Left ventricle myocardium inferior (tissue), 1 donor: Measurements from ENCODE around the gene SRPK1. TPM values are rescaled to one million over a fixed set of nuclear protein-coding genes. Genes with fewer than 3 reads are reported as not detected.
"Not testable (repeated sequence)": the region's sequence is repeated elsewhere in the genome, so short reads cannot be mapped to it uniquely, and the experiment has no call there.

Experiments
- DNase-seq: peaks from one replicate; pipeline ENCODE4 v3.0.0-alpha.2; 2020
- H3K27ac ChIP-seq: fragments of 200-600 bp; replicated peaks from 2 replicates; pipeline ENCODE4 v1.8.0; 2021
- H3K27me3 ChIP-seq: fragments of 200-600 bp; 2 replicates; pipeline ENCODE4 v1.8.0; 2021; ENCODE audit warnings: low read depth
- H3K36me3 ChIP-seq: fragments of 200-600 bp; 2 replicates; pipeline ENCODE4 v1.8.0; 2021
- H3K4me1 ChIP-seq: fragments of 200-600 bp; 2 replicates; pipeline ENCODE4 v1.8.0; 2021
- H3K4me3 ChIP-seq: fragments of 200-600 bp; 2 replicates; pipeline ENCODE4 v1.8.0; 2021; ENCODE audit warnings: mild to moderate bottlenecking, moderate library complexity
- H3K9me3 ChIP-seq: fragments of 200-600 bp; replicated peaks from 2 replicates; pipeline ENCODE4 v1.8.0; 2021
- intact Hi-C: fragments of 100-400 bp; cut with micrococcal nuclease; formaldehyde crosslinking; loops from one replicate; pipeline ENCODE4 v1.11.0; 2022
- total RNA-seq: library from RNA; stranded (reverse); fragmentation: NEBNext Ultra II Directional; extraction: Animal tissue kit (Norgen Biotek cat#: 25700); gene quantifications from one replicate; pipeline ENCODE4 v1.2.1, GENCODE V29; 2021
- TF ChIP-seq, protein P1 (sequence below): fragments of 200-600 bp; IDR thresholded peaks from 2 replicates; pipeline ENCODE4 v1.8.0; 2021; ENCODE audit warnings: antibody characterized with exemption, mild to moderate bottlenecking, borderline replicate concordance
- donor health status: DM: no; HTN: yes; CAD: no; lungs with severe emphysema.

SRPK1 gene
- total RNA-seq, 1 donor from 2014 or later, result 18.4 TPM

DNA sequence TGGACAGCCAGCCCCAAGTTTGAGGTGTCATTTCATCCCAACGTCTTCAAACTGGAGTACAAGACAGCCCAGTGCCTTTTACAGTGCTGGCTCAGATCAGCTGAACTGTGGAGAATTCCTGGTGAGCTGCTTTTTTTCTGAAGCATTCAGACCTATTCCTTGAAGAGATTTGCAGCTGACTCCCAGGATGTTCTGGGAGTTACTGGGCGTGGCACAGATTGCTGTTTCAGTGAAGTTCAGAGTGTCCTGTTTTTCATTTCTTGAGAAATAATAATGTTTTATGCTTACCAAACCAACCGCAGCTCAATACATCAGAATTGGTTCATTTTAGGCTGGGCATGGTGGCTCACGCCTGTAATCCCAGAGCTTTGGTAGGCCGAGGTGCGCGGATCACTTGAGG, 33.4 kb upstream of the SRPK1 start:
- Histone ChIP-seq H3K4me3 (no peak overlapping the region), H3K27ac (no peak overlapping the region), H3K9me3 (no peaks in the 10 kb centered on the region), H3K27me3 (peaks cover 32% of the 10 kb centered on the region), H3K4me1 (no peaks in the 10 kb centered on the region), H3K36me3 (no peaks in the 10 kb centered on the region)
- intact Hi-C loops, result no loop called here
- TF ChIP-seq, protein P1, sequence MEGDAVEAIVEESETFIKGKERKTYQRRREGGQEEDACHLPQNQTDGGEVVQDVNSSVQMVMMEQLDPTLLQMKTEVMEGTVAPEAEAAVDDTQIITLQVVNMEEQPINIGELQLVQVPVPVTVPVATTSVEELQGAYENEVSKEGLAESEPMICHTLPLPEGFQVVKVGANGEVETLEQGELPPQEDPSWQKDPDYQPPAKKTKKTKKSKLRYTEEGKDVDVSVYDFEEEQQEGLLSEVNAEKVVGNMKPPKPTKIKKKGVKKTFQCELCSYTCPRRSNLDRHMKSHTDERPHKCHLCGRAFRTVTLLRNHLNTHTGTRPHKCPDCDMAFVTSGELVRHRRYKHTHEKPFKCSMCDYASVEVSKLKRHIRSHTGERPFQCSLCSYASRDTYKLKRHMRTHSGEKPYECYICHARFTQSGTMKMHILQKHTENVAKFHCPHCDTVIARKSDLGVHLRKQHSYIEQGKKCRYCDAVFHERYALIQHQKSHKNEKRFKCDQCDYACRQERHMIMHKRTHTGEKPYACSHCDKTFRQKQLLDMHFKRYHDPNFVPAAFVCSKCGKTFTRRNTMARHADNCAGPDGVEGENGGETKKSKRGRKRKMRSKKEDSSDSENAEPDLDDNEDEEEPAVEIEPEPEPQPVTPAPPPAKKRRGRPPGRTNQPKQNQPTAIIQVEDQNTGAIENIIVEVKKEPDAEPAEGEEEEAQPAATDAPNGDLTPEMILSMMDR, result no peak
- DNase-seq, result no peak

DNA sequence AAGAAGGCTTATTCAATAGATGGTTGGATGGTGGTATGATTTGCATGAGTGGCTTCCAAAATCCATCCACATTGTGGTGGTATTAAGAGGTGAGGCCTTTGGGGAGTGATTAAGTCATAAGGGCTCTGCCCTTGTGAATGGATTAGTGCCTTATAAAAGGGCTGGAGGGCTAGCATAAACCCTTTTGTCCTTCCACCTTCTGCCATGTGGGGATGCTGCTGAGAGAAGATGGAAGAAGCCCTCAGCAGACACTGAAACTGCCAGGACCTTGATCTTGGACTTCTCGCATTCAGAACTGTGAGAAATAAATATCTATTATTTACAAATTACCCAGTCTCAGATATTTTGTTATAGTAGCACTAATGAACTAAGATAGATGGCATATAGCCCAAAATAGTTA, 27.8 kb upstream of the SRPK1 start:
- no peaks in the 10 kb centered on the region for H3K36me3 ChIP-seq
- no peak overlapping the region for H3K4me3 ChIP-seq
- H3K27me3 ChIP-seq, result no peaks in the 10 kb centered on the region
- no peaks in the 10 kb centered on the region for H3K4me1 ChIP-seq
- TF ChIP-seq, protein P1, result no peak
- intact Hi-C loops, result no loop called here
- no peak for DNase-seq
- H3K9me3 ChIP-seq, result no peaks in the 10 kb centered on the region
- H3K27ac ChIP-seq, result no peak overlapping the region

DNA sequence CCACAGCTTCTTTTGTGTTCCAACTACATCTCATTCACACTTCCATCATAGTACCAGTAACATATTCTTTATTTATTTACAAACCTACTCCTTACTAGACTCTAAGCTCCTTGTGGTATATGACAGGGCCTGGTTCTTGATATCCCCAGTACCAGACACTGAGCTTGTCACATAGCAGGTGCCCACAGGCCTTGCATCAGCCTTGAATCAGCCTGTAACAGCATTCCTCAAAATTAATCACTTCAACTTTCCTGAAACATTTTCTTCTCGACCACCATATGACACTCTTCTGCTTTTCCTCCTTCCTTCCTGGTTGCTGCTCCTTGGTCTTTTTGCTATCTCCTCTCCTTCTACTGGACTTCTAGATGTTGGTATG, 24.7 kb upstream of the SRPK1 start:
- H3K9me3 ChIP-seq, result no peaks in the 10 kb centered on the region
- H3K4me1 ChIP-seq, result no peaks in the 10 kb centered on the region
- H3K27me3 ChIP-seq, result peaks cover 1% of the 10 kb centered on the region
- no peak for DNase-seq
- H3K27ac ChIP-seq, result no peak overlapping the region
- TF ChIP-seq, protein P1, result no peak
- intact Hi-C loops, result no loop called here
- H3K4me3 ChIP-seq, result no peak overlapping the region
- H3K36me3 ChIP-seq, result no peaks in the 10 kb centered on the region

DNA sequence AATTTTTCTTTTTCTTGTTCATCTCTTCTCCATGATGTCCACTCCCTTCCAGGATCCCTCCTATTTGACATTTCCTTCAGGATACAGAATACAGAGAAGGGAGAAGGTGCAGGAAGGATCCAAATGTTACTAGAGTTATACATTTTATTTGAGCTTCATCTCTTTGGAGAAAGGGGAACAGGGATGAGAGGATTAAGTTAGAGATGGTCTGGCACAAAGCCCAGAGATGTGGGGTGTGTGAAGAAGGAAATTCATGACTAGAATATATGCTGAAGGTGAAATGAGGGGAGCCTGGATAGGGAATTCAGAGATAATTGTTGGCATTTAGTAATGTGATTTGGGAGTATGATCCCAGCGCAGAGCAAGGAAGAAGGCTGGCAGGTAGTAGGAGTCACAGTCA, 22.5 kb upstream of the SRPK1 start:
- H3K4me3 ChIP-seq, result no peak overlapping the region
- H3K4me1 ChIP-seq, result no peaks in the 10 kb centered on the region
- intact Hi-C loops, result no loop called here
- no peak for DNase-seq
- no peak overlapping the region for H3K27ac ChIP-seq
- TF ChIP-seq, protein P1, result no peak
- peaks cover 12% of the 10 kb centered on the region for H3K27me3 ChIP-seq
- H3K36me3 ChIP-seq, result no peaks in the 10 kb centered on the region
- no peaks in the 10 kb centered on the region for H3K9me3 ChIP-seq

DNA sequence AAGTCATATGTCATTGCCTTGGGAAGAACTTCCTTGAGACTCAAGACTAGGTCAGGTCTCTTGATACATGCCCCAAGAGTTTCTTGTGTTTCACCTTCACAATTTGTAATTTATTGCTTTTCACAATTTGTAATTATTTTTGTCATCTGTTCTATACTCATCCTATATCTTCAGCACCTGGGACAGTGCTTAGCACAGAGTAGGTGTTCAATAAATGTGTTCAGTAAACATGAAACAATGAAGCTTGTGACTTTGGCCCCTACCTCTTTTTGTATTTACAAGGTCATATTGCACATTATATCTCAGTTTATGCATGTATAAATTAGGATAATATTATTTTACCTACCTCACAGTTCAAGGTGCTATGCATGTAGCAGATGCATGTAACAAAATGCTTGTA, 21.5 kb upstream of the SRPK1 start:
- no peak for DNase-seq
- Histone ChIP-seq H3K27ac (no peak overlapping the region), H3K27me3 (peaks cover 12% of the 10 kb centered on the region), H3K9me3 (no peaks in the 10 kb centered on the region), H3K36me3 (no peaks in the 10 kb centered on the region), H3K4me1 (no peaks in the 10 kb centered on the region), H3K4me3 (no peak overlapping the region)
- TF ChIP-seq, protein P1, result no peak
- intact Hi-C loops, result no loop called here

DNA sequence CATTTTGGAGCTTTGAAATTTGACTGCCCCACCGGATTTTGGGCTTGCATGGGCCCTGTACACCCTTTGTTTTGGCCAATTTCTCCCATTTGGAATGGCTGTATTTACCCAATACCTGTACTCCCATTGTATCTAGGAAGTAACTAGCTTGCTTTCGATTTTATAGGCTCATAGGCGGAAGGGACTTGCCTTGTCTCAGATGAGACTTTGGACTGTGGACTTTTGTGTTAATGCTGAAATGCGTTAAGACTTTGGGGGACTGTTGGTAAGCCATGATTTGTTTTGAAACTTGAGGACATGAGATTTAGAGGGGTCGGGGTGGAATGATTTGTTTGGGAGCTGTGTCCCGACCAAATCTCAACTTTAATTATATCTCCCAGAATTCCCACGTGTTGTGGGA, 20.3 kb upstream of the SRPK1 start:
- intact Hi-C loops, H3K4me3 ChIP-seq, H3K9me3 ChIP-seq, DNase-seq, H3K27ac ChIP-seq, H3K36me3 ChIP-seq, H3K4me1 ChIP-seq: not testable (repeated sequence)
- H3K27me3 ChIP-seq, result peaks cover 12% of the 10 kb centered on the region

DNA sequence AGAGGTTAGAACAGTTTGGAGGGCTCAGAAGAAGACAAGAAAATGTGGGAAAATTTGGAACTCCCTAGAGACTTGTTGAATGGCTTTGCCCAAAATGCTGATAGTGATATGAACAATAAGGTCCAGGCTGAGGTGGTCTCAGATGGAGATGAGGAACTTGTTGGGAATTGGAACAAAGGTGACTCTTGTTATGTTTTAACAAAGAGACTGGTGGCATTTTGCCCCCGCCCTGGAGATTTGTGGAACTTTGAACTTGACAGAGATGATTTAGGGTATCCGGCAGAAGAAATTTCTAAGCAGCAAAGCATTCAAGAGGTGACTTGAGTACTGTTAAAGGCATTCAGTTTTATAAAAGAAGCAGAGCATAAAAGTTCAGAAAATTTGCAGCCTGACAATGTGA, 19.1 kb upstream of the SRPK1 start:
- H3K4me3 ChIP-seq, DNase-seq, intact Hi-C loops, H3K9me3 ChIP-seq, H3K4me1 ChIP-seq, H3K36me3 ChIP-seq, H3K27ac ChIP-seq: not testable (repeated sequence)
- peaks cover 12% of the 10 kb centered on the region for H3K27me3 ChIP-seq

DNA sequence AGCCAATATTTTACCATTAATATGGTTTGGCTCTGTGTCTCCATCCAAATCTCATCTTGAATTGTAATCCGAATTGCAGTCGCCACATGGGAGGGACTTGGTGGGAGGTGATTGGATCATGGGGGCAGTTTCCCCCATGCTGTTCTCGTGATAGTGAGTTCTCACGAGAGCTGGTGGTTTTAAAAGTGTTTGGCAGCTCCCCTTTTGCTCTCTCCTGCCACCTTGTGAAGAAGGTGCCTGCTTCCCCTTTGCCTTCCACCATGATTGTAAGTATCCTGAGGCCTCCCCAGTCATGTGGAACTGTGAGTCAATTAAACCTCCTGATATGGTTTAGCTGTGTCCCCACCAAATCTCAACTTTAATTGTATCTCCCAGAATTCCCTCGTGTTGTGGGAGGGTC, 18.4 kb upstream of the SRPK1 start:
- H3K27ac ChIP-seq, H3K9me3 ChIP-seq, intact Hi-C loops, DNase-seq, H3K4me1 ChIP-seq, H3K4me3 ChIP-seq, H3K36me3 ChIP-seq: not testable (repeated sequence)
- H3K27me3 ChIP-seq, result peaks cover 12% of the 10 kb centered on the region
